AG10803 (cell line): Measurements from ENCODE around the gene DDOST.

Source experiments
- DNase-seq: peaks from one replicate; pipeline ENCODE4 v3.0.0; 2010; ENCODE audit warnings: low read depth
- H3K4me3 ChIP-seq: 2 replicates; pipeline ENCODE4 v1.5.1; 2011; ENCODE audit warnings: mild to moderate bottlenecking, low read length, control low read depth
- CTCF ChIP-seq: conservative IDR thresholded peaks from 2 replicates; pipeline ENCODE4 v1.5.1; 2011; ENCODE audit warnings: mild to moderate bottlenecking, low read length, control low read depth, inconsistent platforms

The DDOST gene

GRCh38 chr1:20705203-20705755 lies 44.1 kb upstream of the DDOST start:
- DNase-seq = peak; percentile 27
- no peak overlapping the region for H3K4me3 ChIP-seq
- TF ChIP-seq CTCF = no peak

- no peak for DNase-seq
- no peak overlapping the region for H3K4me3 ChIP-seq
- TF ChIP-seq CTCF = no peak
These were observed 43.4 kb upstream of the DDOST start for GRCh38 chr1:20704390-20705202.

- H3K4me3 ChIP-seq = no peak overlapping the region
- no peak for DNase-seq
These were observed 42.1 kb upstream of the DDOST start for GRCh38 chr1:20703124-20703756.

GRCh38 chr1:20702416-20702815 lies 41.2 kb upstream of the DDOST start:
- TF ChIP-seq CTCF = peak; percentile 50
- peak; percentile 17 for DNase-seq
- H3K4me3 ChIP-seq = no peak overlapping the region

More at GRCh38 chr1:20703124-20703756, 42.1 kb upstream of the DDOST start:
- no peak for TF ChIP-seq CTCF

GRCh38 chr1:20701847-20702246 lies 40.7 kb upstream of the DDOST start:
- TF ChIP-seq CTCF = no peak
- H3K4me3 ChIP-seq = no peak overlapping the region
- DNase-seq = no peak

- no peak overlapping the region for H3K4me3 ChIP-seq
- TF ChIP-seq CTCF = no peak
- no peak for DNase-seq
These were observed 40.3 kb upstream of the DDOST start for GRCh38 chr1:20701446-20701845.
